T-helper 2 cell treated with Interferon-gamma antibody and Interleukin-4, amounts not matched to agents 5 μg/mL and 100 μg/mL, for 36 hours (primary cell): ENCODE results near the gene SF3B3.
"Not testable (repeated sequence)": the region's sequence is repeated elsewhere in the genome, so short reads cannot be mapped to it uniquely, and the experiment has no call there.

Experiments used
- DNase-seq: peaks from one replicate; pipeline ENCODE4 v3.0.0; 2021; ENCODE audit warnings: low spot score
- H3K27ac Mint-ChIP-seq: one replicate; pipeline ENCODE4 v1.8.0; 2021; ENCODE audit warnings: mild to moderate bottlenecking, mixed read lengths
- H3K27me3 Mint-ChIP-seq: one replicate; pipeline ENCODE4 v1.8.0; 2021; ENCODE audit warnings: low read depth, mixed read lengths
- H3K36me3 Mint-ChIP-seq: one replicate; pipeline ENCODE4 v1.8.0; 2021; ENCODE audit warnings: low read depth, mixed read lengths
- H3K4me1 Mint-ChIP-seq: one replicate; pipeline ENCODE4 v1.8.0; 2021; ENCODE audit warnings: low read depth, mixed read lengths
- H3K4me3 Mint-ChIP-seq: one replicate; pipeline ENCODE4 v1.8.0; 2022; ENCODE audit warnings: mild to moderate bottlenecking, moderate library complexity, mixed read lengths
- H3K9me3 Mint-ChIP-seq: one replicate; pipeline ENCODE4 v1.8.0; 2021; ENCODE audit warnings: mixed read lengths

The SF3B3 gene

GRCh38 chr16:70578035-70578434 is 54.4 kb downstream of the SF3B3 start:
- H3K4me3 Mint-ChIP-seq, result no peak overlapping the region
- DNase-seq, result no peak
- H3K4me1 Mint-ChIP-seq, result peaks cover 3% of the 10 kb centered on the region
- H3K27me3 Mint-ChIP-seq, result no peaks in the 10 kb centered on the region
- H3K27ac Mint-ChIP-seq, result no peak overlapping the region
- peaks cover 16% of the 10 kb centered on the region for H3K36me3 Mint-ChIP-seq
- no peaks in the 10 kb centered on the region for H3K9me3 Mint-ChIP-seq

- Mint-ChIP-seq H3K9me3 (no peaks in the 10 kb centered on the region), H3K27me3 (no peaks in the 10 kb centered on the region), H3K4me3 (no peak overlapping the region), H3K36me3 (peaks cover 6% of the 10 kb centered on the region), H3K27ac (no peak overlapping the region), H3K4me1 (peaks cover 3% of the 10 kb centered on the region)
- DNase-seq, result no peak
Observed at GRCh38 chr16:70579248-70579647, 55.6 kb downstream of the SF3B3 start.

GRCh38 chr16:70579648-70580630 is 56.3 kb downstream of the SF3B3 start:
- no peak overlapping the region for H3K27ac Mint-ChIP-seq
- no peaks in the 10 kb centered on the region for H3K27me3 Mint-ChIP-seq
- H3K4me3 Mint-ChIP-seq, result no peak overlapping the region
- peaks cover 3% of the 10 kb centered on the region for H3K4me1 Mint-ChIP-seq
- no peaks in the 10 kb centered on the region for H3K9me3 Mint-ChIP-seq
- no peaks in the 10 kb centered on the region for H3K36me3 Mint-ChIP-seq
- no peak for DNase-seq

- H3K27ac Mint-ChIP-seq, result no peak overlapping the region
- H3K9me3 Mint-ChIP-seq, result no peaks in the 10 kb centered on the region
- H3K4me1 Mint-ChIP-seq, result no peaks in the 10 kb centered on the region
- H3K27me3 Mint-ChIP-seq, result no peaks in the 10 kb centered on the region
- H3K36me3 Mint-ChIP-seq, result no peaks in the 10 kb centered on the region
- no peak overlapping the region for H3K4me3 Mint-ChIP-seq
- no peak for DNase-seq
Observed at GRCh38 chr16:70582280-70582978, 58.8 kb downstream of the SF3B3 start.

GRCh38 chr16:70586731-70587130 is 63.1 kb downstream of the SF3B3 start:
- Mint-ChIP-seq H3K27ac (no peak overlapping the region), H3K27me3 (no peaks in the 10 kb centered on the region), H3K4me3 (no peak overlapping the region), H3K4me1 (no peaks in the 10 kb centered on the region), H3K36me3 (no peaks in the 10 kb centered on the region), H3K9me3 (no peaks in the 10 kb centered on the region)
- DNase-seq, result no peak

GRCh38 chr16:70588565-70588964 is 64.9 kb downstream of the SF3B3 start:
- Mint-ChIP-seq H3K27ac (no peak overlapping the region), H3K36me3 (no peaks in the 10 kb centered on the region), H3K27me3 (no peaks in the 10 kb centered on the region), H3K4me1 (no peaks in the 10 kb centered on the region), H3K9me3 (no peaks in the 10 kb centered on the region), H3K4me3 (no peak overlapping the region)
- no peak for DNase-seq

- not testable (repeated sequence) for H3K27me3 Mint-ChIP-seq
Observed at GRCh38 chr16:70589416-70589815, 65.8 kb downstream of the SF3B3 start.

GRCh38 chr16:70589998-70590471 is 66.4 kb downstream of the SF3B3 start:
- no peaks in the 10 kb centered on the region for H3K9me3 Mint-ChIP-seq
- H3K4me3 Mint-ChIP-seq, result no peak overlapping the region
- DNase-seq, result no peak
- no peaks in the 10 kb centered on the region for H3K27me3 Mint-ChIP-seq
- H3K27ac Mint-ChIP-seq, result no peak overlapping the region
- no peaks in the 10 kb centered on the region for H3K36me3 Mint-ChIP-seq
- no peaks in the 10 kb centered on the region for H3K4me1 Mint-ChIP-seq

More at GRCh38 chr16:70589416-70589815, 65.8 kb downstream of the SF3B3 start:
- DNase-seq, H3K27ac Mint-ChIP-seq, H3K4me1 Mint-ChIP-seq, H3K9me3 Mint-ChIP-seq, H3K36me3 Mint-ChIP-seq, H3K4me3 Mint-ChIP-seq: not testable (repeated sequence)

- no peak for DNase-seq
- no peaks in the 10 kb centered on the region for H3K4me1 Mint-ChIP-seq
- H3K27me3 Mint-ChIP-seq, result no peaks in the 10 kb centered on the region
- no peak overlapping the region for H3K4me3 Mint-ChIP-seq
- no peaks in the 10 kb centered on the region for H3K9me3 Mint-ChIP-seq
- no peaks in the 10 kb centered on the region for H3K36me3 Mint-ChIP-seq
- no peak overlapping the region for H3K27ac Mint-ChIP-seq
Observed at GRCh38 chr16:70590722-70591415, 67.3 kb downstream of the SF3B3 start.

GRCh38 chr16:70591615-70592014 is 68.0 kb downstream of the SF3B3 start:
- Mint-ChIP-seq H3K36me3 (no peaks in the 10 kb centered on the region), H3K27me3 (no peaks in the 10 kb centered on the region), H3K27ac (no peak overlapping the region), H3K9me3 (no peaks in the 10 kb centered on the region), H3K4me3 (no peak overlapping the region), H3K4me1 (no peaks in the 10 kb centered on the region)
- no peak for DNase-seq

GRCh38 chr16:70592106-70592571 is 68.5 kb downstream of the SF3B3 start:
- H3K27ac Mint-ChIP-seq, result no peak overlapping the region
- H3K4me3 Mint-ChIP-seq, result no peak overlapping the region
- no peaks in the 10 kb centered on the region for H3K27me3 Mint-ChIP-seq
- DNase-seq, result no peak
- no peaks in the 10 kb centered on the region for H3K4me1 Mint-ChIP-seq
- no peaks in the 10 kb centered on the region for H3K36me3 Mint-ChIP-seq
- no peaks in the 10 kb centered on the region for H3K9me3 Mint-ChIP-seq

GRCh38 chr16:70593544-70593943 is 69.9 kb downstream of the SF3B3 start:
- Mint-ChIP-seq H3K4me1 (no peaks in the 10 kb centered on the region), H3K4me3 (no peak overlapping the region), H3K36me3 (no peaks in the 10 kb centered on the region), H3K9me3 (no peaks in the 10 kb centered on the region), H3K27ac (no peak overlapping the region), H3K27me3 (no peaks in the 10 kb centered on the region)
- no peak for DNase-seq

GRCh38 chr16:70594569-70594968 is 71.0 kb downstream of the SF3B3 start:
- Mint-ChIP-seq H3K27ac (no peak overlapping the region), H3K9me3 (no peaks in the 10 kb centered on the region), H3K27me3 (no peaks in the 10 kb centered on the region), H3K36me3 (no peaks in the 10 kb centered on the region), H3K4me3 (no peak overlapping the region), H3K4me1 (no peaks in the 10 kb centered on the region)
- DNase-seq, result no peak
